MM.1S (cell line): ENCODE results near the gene SCOC.

Experiments
- DNase-seq: peaks from one replicate; pipeline ENCODE4 v3.0.0-alpha.2; 2015
- H2AFZ ChIP-seq: fragments of 300-600 bp; sonication (generic); 2 replicates; pipeline ENCODE4 v1.6.0; 2016; ENCODE audit warnings: antibody characterized with exemption, low read length
- H3F3A ChIP-seq: fragments of 300-600 bp; sonication (generic); 2 replicates; pipeline ENCODE4 v1.6.1; 2016; ENCODE audit warnings: mild to moderate bottlenecking, antibody characterized with exemption, low read length, moderate library complexity, mixed read lengths; ENCODE audit not compliant: insufficient read depth
- H3K27ac ChIP-seq: fragments of 300-600 bp; sonication (generic); 2 replicates; pipeline ENCODE4 v1.5.1; 2016; ENCODE audit warnings: mild to moderate bottlenecking, low read length
- H3K27me3 ChIP-seq: fragments of 300-600 bp; sonication (generic); replicated peaks from 2 replicates; pipeline ENCODE4 v1.6.0; 2016; ENCODE audit warnings: low read length; ENCODE audit not compliant: insufficient read depth
- H3K36me3 ChIP-seq: fragments of 300-600 bp; sonication (generic); replicated peaks from 2 replicates; pipeline ENCODE4 v1.6.1; 2016; ENCODE audit warnings: mild to moderate bottlenecking, low read length, mixed read lengths; ENCODE audit not compliant: insufficient read depth
- H3K4me1 ChIP-seq: fragments of 300-600 bp; sonication (generic); 2 replicates; pipeline ENCODE4 v1.6.1; 2016; ENCODE audit warnings: low read length, mixed read lengths
- H3K4me2 ChIP-seq: fragments of 300-600 bp; sonication (generic); 2 replicates; pipeline ENCODE4 v1.6.0; 2016; ENCODE audit warnings: low read depth, low read length
- H3K4me3 ChIP-seq: fragments of 300-600 bp; sonication (generic); 2 replicates; pipeline ENCODE4 v1.5.1; 2016; ENCODE audit warnings: low read length, mixed read lengths
- H3K79me2 ChIP-seq: fragments of 300-600 bp; sonication (generic); 2 replicates; pipeline ENCODE4 v1.6.1; 2016; ENCODE audit warnings: mixed run types, low read length, mixed read lengths
- H3K9ac ChIP-seq: fragments of 300-600 bp; sonication (generic); 2 replicates; pipeline ENCODE4 v1.6.1; 2016; ENCODE audit warnings: low read length, mixed read lengths
- H3K9me2 ChIP-seq: fragments of 300-600 bp; sonication (generic); replicated peaks from 2 replicates; pipeline ENCODE4 v1.6.1; 2016; ENCODE audit warnings: mild to moderate bottlenecking, low read length, mixed read lengths; ENCODE audit not compliant: insufficient read depth
- H3K9me3 ChIP-seq: fragments of 300-600 bp; sonication (generic); replicated peaks from 2 replicates; pipeline ENCODE4 v1.6.1; 2016; ENCODE audit warnings: mild to moderate bottlenecking, low read length, mixed read lengths; ENCODE audit not compliant: insufficient read depth
- H4K20me1 ChIP-seq: fragments of 300-600 bp; sonication (generic); 2 replicates; pipeline ENCODE4 v1.6.1; 2016; ENCODE audit warnings: mild to moderate bottlenecking, low read length, moderate library complexity, mixed read lengths; ENCODE audit not compliant: insufficient read depth
- CTCF ChIP-seq: fragments of 300-600 bp; sonication (generic); IDR thresholded peaks from 2 replicates; pipeline ENCODE4 v1.5.1; 2016; ENCODE audit warnings: antibody characterized with exemption, low read length, mixed read lengths
- EZH2 ChIP-seq: fragments of 300-600 bp; sonication (generic); optimal IDR thresholded peaks from 2 replicates; pipeline ENCODE3; 2017; ENCODE audit warnings: low read depth, mild to moderate bottlenecking, antibody characterized with exemption, low read length, mixed read lengths
- EZH2phosphoT487 ChIP-seq: fragments of 300-600 bp; sonication (generic); IDR thresholded peaks from 2 replicates; pipeline ENCODE4 v1.6.1; 2018; ENCODE audit warnings: antibody characterized with exemption, low read length

The SCOC gene

GRCh38 chr4:140331245-140331644, 42.2 kb upstream of the SCOC start:
- no peaks in the 10 kb centered on the region for H3K27me3 ChIP-seq
- no peaks in the 10 kb centered on the region for H3F3A ChIP-seq
- TF ChIP-seq EZH2phosphoT487 = no peak
- no peak for TF ChIP-seq CTCF
- TF ChIP-seq EZH2 = no peak
- no peak overlapping the region for H2AFZ ChIP-seq
- H3K36me3 ChIP-seq = no peaks in the 10 kb centered on the region
- no peak overlapping the region for H3K4me3 ChIP-seq
- no peaks in the 10 kb centered on the region for H3K79me2 ChIP-seq
- H3K9me3 ChIP-seq = no peaks in the 10 kb centered on the region
- H4K20me1 ChIP-seq = no peaks in the 10 kb centered on the region
- no peak for DNase-seq
- H3K9ac ChIP-seq = no peak overlapping the region
- no peaks in the 10 kb centered on the region for H3K4me1 ChIP-seq
- no peak overlapping the region for H3K4me2 ChIP-seq
- H3K27ac ChIP-seq = no peak overlapping the region
- no peaks in the 10 kb centered on the region for H3K9me2 ChIP-seq

- Histone ChIP-seq H3K36me3 (no peaks in the 10 kb centered on the region), H4K20me1 (no peaks in the 10 kb centered on the region), H3K4me1 (no peaks in the 10 kb centered on the region), H3K9me3 (no peaks in the 10 kb centered on the region), H3K9ac (no peak overlapping the region), H3K27ac (no peak overlapping the region), H2AFZ (no peak overlapping the region), H3K79me2 (no peaks in the 10 kb centered on the region), H3K27me3 (no peaks in the 10 kb centered on the region), H3K4me3 (no peak overlapping the region), H3K4me2 (no peak overlapping the region), H3K9me2 (no peaks in the 10 kb centered on the region), H3F3A (no peaks in the 10 kb centered on the region)
- no peak for DNase-seq
- TF ChIP-seq CTCF (no peak), EZH2 (no peak), EZH2phosphoT487 (no peak)
Measured at GRCh38 chr4:140331876-140332275, 41.6 kb upstream of the SCOC start.

- DNase-seq = no peak
- Histone ChIP-seq H3F3A (no peaks in the 10 kb centered on the region), H3K79me2 (no peaks in the 10 kb centered on the region), H3K36me3 (no peaks in the 10 kb centered on the region), H3K27ac (no peak overlapping the region), H3K4me3 (no peak overlapping the region), H3K4me1 (no peaks in the 10 kb centered on the region), H3K4me2 (no peak overlapping the region), H3K9ac (no peak overlapping the region), H4K20me1 (no peaks in the 10 kb centered on the region), H2AFZ (no peak overlapping the region), H3K27me3 (no peaks in the 10 kb centered on the region), H3K9me2 (no peaks in the 10 kb centered on the region), H3K9me3 (no peaks in the 10 kb centered on the region)
- TF ChIP-seq EZH2 = no peak
- no peak for TF ChIP-seq CTCF
- no peak for TF ChIP-seq EZH2phosphoT487
Measured at GRCh38 chr4:140332734-140333133, 40.7 kb upstream of the SCOC start.
